GM19438 (cell line): ENCODE measurements around the gene NLRC3.
"Not testable (repeated sequence)": the region's sequence is repeated elsewhere in the genome, so short reads cannot be mapped to it uniquely, and the experiment has no call there.

ENCODE experiments used
- ATAC-seq: cut with Tn5 transposase; IDR thresholded peaks from one replicate; pipeline ENCODE4 v1.9.1; 2021; ENCODE audit warnings: low read depth; ENCODE audit not compliant: unreplicated experiment

NLRC3 gene

GRCh38 chr16:3550851-3551847 lies 26.1 kb downstream of the NLRC3 start:
- no peak for ATAC-seq

- ATAC-seq = no peak
These were observed 27.3 kb downstream of the NLRC3 start for GRCh38 chr16:3549906-3550305.

- ATAC-seq = no peak
These were observed 28.3 kb downstream of the NLRC3 start for GRCh38 chr16:3548859-3549258.

GRCh38 chr16:3548445-3548844 lies 28.8 kb downstream of the NLRC3 start:
- ATAC-seq = no peak

GRCh38 chr16:3546986-3547682 lies 30.1 kb downstream of the NLRC3 start:
- no peak for ATAC-seq

- ATAC-seq = no peak
These were observed 34.4 kb downstream of the NLRC3 start for GRCh38 chr16:3542601-3543373.

GRCh38 chr16:3541527-3542155 lies 35.6 kb downstream of the NLRC3 start:
- ATAC-seq = no peak

- no peak for ATAC-seq
These were observed 39.0 kb downstream of the NLRC3 start for GRCh38 chr16:3538222-3538621.

- ATAC-seq = no peak
These were observed 40.4 kb downstream of the NLRC3 start for GRCh38 chr16:3536851-3537250.

GRCh38 chr16:3536271-3536731 lies 40.9 kb downstream of the NLRC3 start:
- no peak for ATAC-seq

- ATAC-seq = no peak
These were observed 43.1 kb downstream of the NLRC3 start for GRCh38 chr16:3534126-3534525.

- ATAC-seq = no peak
These were observed 44.5 kb downstream of the NLRC3 start for GRCh38 chr16:3532741-3533140.

GRCh38 chr16:3530371-3530914 lies 46.8 kb downstream of the NLRC3 start:
- no peak for ATAC-seq

- no peak for ATAC-seq
These were observed 48.0 kb downstream of the NLRC3 start for GRCh38 chr16:3529175-3529574.

GRCh38 chr16:3528406-3528805 lies 48.8 kb downstream of the NLRC3 start:
- no peak for ATAC-seq

GRCh38 chr16:3527216-3527829 lies 49.9 kb downstream of the NLRC3 start:
- not testable (repeated sequence) for ATAC-seq

- ATAC-seq = no peak
These were observed 51.3 kb downstream of the NLRC3 start for GRCh38 chr16:3525951-3526350.

- ATAC-seq = no peak
These were observed 53.9 kb downstream of the NLRC3 start for GRCh38 chr16:3523281-3523680.

GRCh38 chr16:3520841-3521240 lies 56.4 kb downstream of the NLRC3 start:
- no peak for ATAC-seq

- ATAC-seq = no peak
These were observed 56.8 kb downstream of the NLRC3 start for GRCh38 chr16:3520413-3520812.
